ENCODE data around the gene ADAM15. TPM values are rescaled to one million over a fixed set of nuclear protein-coding genes. Genes with fewer than 3 reads are reported as not detected.

ADAM15 gene
- total and polyA plus RNA-seq, 5 experiments from 2014 or later = 2.8 to 21.9 (median 4.5) TPM

DNA sequence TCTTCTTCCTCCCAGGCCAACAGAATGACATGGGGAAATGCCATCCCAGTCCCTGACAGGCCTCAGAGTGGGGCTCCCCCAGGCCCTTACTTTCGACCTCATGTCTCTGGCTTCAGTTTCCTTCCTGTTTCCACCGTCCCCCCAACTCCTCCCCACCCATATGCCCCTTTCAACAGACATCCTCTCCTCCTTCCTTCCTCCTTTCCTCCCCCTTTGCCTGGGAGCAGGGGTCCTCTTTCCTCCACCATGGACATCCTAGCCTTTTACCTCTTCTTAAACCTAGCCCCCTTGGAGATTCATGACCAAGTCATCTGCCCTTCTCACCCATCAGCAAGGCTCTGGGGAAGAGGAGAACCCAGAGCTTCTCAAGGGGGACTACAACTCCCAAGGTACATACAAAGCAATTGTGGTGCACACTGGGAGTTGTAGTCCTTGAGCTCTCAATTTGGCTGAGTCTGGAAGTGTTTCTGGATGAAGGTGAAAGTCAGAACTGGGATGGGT is 44.5 kb upstream of the ADAM15 start:
- DNase-seq (peak in 2 of 10 donors; percentile 27 to 49), ATAC-seq (peak; percentile 31 to 35)
- no peaks in the 10 kb centered on the region for H3K9me3 Mint-ChIP-seq
- H3K27me3 Mint-ChIP-seq = no peaks in the 10 kb centered on the region
- POLR2A ChIA-PET = interaction anchor here (1.1 to 2.8 kb wide), 3 partner anchors 9 to 51 kb away, joined by 3 to 20 read pairs (median 5); partner anchors contain the start of gene PBXIP1
- H3K4me3 Mint-ChIP-seq = peak overlapping the region in 9 of 10 donors; percentile 23 to 77 (median 61)
- no peaks in the 10 kb centered on the region for H3K36me3 Mint-ChIP-seq
- peak overlapping the region; percentile 63 to 92 (median 84) for H3K27ac Mint-ChIP-seq
- H3K4me1 Mint-ChIP-seq = peaks cover 37 to 84% (median 72%) of the 10 kb centered on the region in 4 donors

DNA sequence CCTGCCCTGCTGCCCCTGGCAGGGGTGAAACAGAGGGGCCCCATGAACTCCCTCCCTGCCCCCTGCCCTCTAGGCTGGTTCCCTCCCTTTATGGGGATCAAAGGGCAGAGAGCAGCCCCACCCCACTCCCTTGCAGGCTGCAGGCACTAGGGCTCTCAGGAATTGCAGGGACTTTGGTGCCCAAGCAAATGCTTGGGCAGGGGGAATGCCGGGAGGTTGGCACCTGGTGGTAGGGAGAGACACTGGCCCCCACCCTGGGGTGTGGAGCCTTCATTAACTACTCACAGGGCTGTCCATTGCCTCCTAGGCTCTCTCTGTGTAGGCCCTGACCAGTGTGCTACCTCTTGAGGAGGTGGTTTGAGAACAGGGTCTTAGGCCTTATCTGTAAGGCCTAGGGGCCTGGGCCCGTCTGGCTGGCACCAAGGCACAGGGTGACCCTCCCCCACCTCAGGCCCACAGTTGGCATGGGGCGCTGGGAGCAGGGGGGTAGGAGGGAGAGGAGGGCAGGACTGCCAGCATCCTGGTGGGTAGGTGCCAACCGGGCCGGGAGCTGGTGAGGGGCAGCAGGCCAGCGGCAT is 43.8 kb upstream of the ADAM15 start:
- Mint-ChIP-seq H3K9me3 (no peaks in the 10 kb centered on the region), H3K36me3 (no peaks in the 10 kb centered on the region), H3K4me1 (peaks cover 37 to 81% (median 76%) of the 10 kb centered on the region in 4 donors), H3K27ac (peak overlapping the region in 5 of 10 donors; percentile 83 to 90 (median 84)), H3K27me3 (no peaks in the 10 kb centered on the region), H3K4me3 (no peak overlapping the region)
- DNase-seq (no peak), ATAC-seq (no peak)
- POLR2A ChIA-PET = interaction anchor here (1.0 to 2.8 kb wide), 7 partner anchors 8 to 52 kb away, joined by 3 to 20 read pairs (median 4); partner anchors contain the start of gene PBXIP1

DNA sequence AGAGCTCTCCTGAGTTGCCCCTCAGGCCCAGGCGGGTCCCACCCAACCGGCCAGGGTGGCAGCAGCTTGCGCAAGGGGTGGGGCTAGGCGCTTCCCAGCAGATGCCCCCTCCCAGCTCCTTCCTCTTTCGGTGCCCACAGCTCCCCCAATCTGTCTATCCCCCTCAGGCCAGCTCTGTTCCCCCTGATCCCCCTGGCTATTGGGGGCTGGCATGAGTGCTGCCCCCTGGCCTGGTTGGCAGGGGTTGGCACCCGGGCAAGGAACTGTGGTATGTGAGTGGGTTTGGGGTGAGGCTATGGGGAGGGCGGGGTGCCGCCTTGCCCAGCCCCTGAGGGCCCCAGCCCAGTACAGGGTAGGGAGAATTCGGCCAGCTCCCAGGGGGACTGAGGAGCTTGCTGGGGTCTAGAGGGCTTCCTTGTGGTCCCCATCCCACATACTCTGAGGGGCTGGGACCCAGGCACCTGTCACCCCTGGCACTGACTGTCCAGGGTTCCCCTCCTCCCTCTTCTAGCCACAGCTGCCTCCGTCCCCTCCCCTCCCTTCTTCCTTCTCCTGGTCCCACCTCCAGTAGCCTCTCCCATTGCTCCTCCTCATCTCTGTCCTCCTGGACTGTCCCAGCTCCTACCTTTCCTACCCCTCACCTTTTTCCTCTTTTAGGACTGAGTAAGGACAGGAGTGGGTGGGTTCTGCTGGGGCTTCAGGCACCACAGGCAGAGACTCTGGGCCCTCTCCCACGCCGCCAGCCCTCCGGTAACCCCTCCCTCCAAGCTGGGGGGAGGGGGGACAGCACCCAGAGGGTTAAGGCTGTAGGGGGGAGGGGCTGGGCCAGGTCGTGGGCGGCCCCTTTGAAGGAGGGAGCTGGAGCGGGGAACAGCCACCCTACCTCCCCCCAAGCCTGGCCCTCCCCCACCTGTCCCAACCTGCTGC is 42.8 kb upstream of the ADAM15 start:
- H3K27ac Mint-ChIP-seq = peak overlapping the region in 4 of 10 donors; percentile 10 to 73 (median 54)
- H3K4me3 Mint-ChIP-seq = peak overlapping the region in 4 of 10 donors; percentile 14 to 75 (median 43)
- no peaks in the 10 kb centered on the region for H3K36me3 Mint-ChIP-seq
- no peaks in the 10 kb centered on the region for H3K9me3 Mint-ChIP-seq
- POLR2A ChIA-PET = interaction anchor here (0.8 to 2.8 kb wide), 6 partner anchors 7 to 53 kb away, joined by 3 to 20 read pairs (median 4); partner anchors contain the start of gene PBXIP1
- ATAC-seq (no peak), DNase-seq (no peak)
- no peaks in the 10 kb centered on the region for H3K27me3 Mint-ChIP-seq
- H3K4me1 Mint-ChIP-seq = peaks cover 37 to 85% (median 82%) of the 10 kb centered on the region in 4 donors

DNA sequence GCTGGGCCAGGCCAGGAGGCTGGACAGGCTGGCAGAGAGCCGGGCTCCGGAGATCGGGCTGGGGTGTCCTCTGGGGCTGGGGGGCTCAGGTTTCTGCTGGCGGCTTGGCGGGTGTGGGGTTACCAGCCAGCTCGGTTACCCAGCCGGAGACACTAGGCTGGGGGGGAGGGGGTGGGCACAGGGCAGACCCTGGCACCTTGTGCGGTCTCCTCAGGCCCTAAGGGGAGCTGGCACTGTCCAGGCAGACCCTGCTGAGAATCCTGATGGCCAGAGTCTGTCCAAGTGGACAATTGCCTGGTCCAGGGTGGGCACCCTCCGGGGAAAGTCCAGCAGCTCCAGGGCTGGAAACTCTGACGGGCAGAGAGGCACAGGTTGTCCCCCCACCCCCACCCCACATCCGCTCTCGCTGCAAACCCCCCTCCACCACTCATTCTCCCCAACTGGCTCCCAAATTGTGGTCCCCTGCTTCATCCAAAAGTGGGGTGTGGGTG is 41.9 kb upstream of the ADAM15 start:
- Mint-ChIP-seq H3K27me3 (no peaks in the 10 kb centered on the region), H3K9me3 (no peaks in the 10 kb centered on the region), H3K4me1 (peaks cover 38 to 86% (median 83%) of the 10 kb centered on the region in 4 donors), H3K4me3 (peak overlapping the region in 9 of 10 donors; percentile 17 to 79 (median 63)), H3K36me3 (no peaks in the 10 kb centered on the region), H3K27ac (peak overlapping the region in 4 of 10 donors; percentile 8 to 81 (median 53))
- POLR2A ChIA-PET = interaction anchor here (0.6 to 2.4 kb wide), 2 partner anchors 40 to 54 kb away, joined by 3 to 8 read pairs; partner anchors contain the start of gene PBXIP1
- DNase-seq (no peak), ATAC-seq (no peak)

DNA sequence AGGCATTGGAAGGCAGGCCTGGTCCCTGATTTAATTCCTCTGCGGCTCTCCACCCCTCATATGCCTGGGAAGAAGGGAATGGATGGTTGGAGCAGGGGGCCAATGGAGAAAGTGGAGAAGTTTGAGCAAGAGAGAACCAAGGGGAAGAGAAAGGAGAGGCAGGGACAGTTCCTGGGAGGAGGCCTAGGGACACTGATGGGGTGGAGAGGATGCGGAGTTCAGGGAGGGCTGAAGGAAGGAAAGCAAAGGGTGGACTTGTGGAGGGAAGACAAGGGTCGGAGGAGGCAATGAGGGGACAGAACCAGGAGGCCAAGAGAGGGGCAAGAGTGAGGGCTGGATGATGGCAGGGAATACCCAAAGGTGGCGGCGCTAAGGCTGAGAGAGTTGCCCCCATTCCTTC is 41.4 kb upstream of the ADAM15 start:
- peaks cover 36 to 85% (median 81%) of the 10 kb centered on the region in 4 donors for H3K4me1 Mint-ChIP-seq
- H3K9me3 Mint-ChIP-seq = no peaks in the 10 kb centered on the region
- H3K4me3 Mint-ChIP-seq = peak overlapping the region; percentile 13 to 79 (median 64)
- H3K27me3 Mint-ChIP-seq = no peaks in the 10 kb centered on the region
- POLR2A ChIA-PET = interaction anchor here (0.6 to 2.4 kb wide), 4 partner anchors 10 to 54 kb away, joined by 3 to 8 read pairs (median 4); partner anchors contain the start of gene PBXIP1
- peak overlapping the region in 7 of 10 donors; percentile 8 to 88 (median 69) for H3K27ac Mint-ChIP-seq
- DNase-seq (no peak), ATAC-seq (no peak)
- H3K36me3 Mint-ChIP-seq = no peaks in the 10 kb centered on the region

DNA sequence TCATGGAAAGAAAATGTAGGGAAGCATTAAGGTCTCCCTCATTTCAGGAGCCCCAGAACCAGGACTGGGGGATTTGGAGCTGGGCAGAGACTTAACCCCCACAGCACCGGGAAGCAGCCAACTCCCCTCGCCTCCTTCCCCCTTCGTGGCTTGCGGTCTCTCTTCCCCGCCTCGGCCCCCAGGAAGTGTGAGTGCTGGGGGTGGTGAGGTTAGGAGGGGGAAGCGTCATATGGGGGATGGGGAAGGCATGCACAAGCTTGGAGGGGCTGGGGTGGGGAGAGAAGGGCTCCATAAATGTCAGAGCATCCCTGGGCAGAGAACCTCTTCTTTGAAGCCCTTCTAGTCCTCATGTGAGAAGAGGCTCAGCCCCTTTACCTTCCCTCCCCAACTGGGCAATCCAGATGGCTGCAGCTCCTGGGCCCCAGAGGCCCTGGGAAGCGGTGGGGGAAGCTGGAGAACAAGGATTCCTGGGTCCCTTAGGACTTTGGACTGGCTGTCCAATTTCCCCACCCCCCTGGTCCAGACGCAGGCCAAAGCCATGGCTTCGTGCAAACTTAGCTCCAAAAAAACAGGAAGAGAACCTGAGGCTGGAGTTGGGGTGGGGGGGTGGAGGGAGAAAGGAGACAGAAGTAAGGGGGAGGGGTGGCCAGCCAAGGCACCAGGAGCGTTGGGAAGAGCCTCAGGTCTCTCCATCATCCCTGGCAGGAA is 40.8 kb upstream of the ADAM15 start:
- peak in 1 of 2 donors; percentile 19 for ATAC-seq
- Mint-ChIP-seq H3K4me3 (peak overlapping the region; percentile 13 to 79 (median 64)), H3K4me1 (peaks cover 36 to 81% (median 79%) of the 10 kb centered on the region in 4 donors), H3K36me3 (no peaks in the 10 kb centered on the region), H3K27me3 (no peaks in the 10 kb centered on the region), H3K27ac (peak overlapping the region in 7 of 10 donors; percentile 8 to 88 (median 52)), H3K9me3 (no peaks in the 10 kb centered on the region)
- POLR2A ChIA-PET = interaction anchor here (0.8 to 1.9 kb wide), 7 partner anchors 9 to 66 kb away, joined by 3 to 10 read pairs (median 5); partner anchors contain the start of genes FLAD1 and PBXIP1
- DNase-seq = peak in 1 of 10 donors; percentile 54

DNA sequence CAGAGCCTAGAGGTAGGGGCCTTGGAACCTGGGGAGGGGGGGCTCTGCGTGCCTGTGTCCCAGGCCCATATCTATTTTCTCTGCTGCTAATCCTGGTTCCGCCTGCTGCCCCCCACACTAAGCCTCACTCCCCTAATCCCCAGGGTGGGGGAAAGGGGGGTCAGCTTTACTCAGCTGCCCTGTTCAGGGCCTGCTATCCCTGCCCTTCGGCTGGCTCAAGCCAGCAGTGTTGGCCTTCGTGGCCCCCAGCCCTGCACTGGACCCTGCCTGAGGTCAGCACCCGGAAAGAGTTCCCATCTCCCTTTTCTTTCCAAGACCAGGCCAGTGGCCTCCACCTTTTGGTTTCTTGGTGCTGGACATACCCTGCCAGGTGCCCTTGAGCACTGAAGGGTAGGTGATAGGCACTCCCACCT is 40.1 kb upstream of the ADAM15 start:
- Mint-ChIP-seq H3K4me3 (peak overlapping the region in 6 of 10 donors; percentile 31 to 55 (median 44)), H3K4me1 (peaks cover 39 to 81% (median 79%) of the 10 kb centered on the region in 4 donors), H3K27me3 (no peaks in the 10 kb centered on the region), H3K9me3 (no peaks in the 10 kb centered on the region), H3K36me3 (no peaks in the 10 kb centered on the region), H3K27ac (peak overlapping the region in 2 of 10 donors; percentile 13 to 44)
- POLR2A ChIA-PET = interaction anchor here (0.9 to 1.9 kb wide), 5 partner anchors 10 to 67 kb away, joined by 5 to 10 read pairs (median 7); partner anchors contain the start of gene PBXIP1
- DNase-seq (peak in 1 of 10 donors; percentile 53), ATAC-seq (no peak)

DNA sequence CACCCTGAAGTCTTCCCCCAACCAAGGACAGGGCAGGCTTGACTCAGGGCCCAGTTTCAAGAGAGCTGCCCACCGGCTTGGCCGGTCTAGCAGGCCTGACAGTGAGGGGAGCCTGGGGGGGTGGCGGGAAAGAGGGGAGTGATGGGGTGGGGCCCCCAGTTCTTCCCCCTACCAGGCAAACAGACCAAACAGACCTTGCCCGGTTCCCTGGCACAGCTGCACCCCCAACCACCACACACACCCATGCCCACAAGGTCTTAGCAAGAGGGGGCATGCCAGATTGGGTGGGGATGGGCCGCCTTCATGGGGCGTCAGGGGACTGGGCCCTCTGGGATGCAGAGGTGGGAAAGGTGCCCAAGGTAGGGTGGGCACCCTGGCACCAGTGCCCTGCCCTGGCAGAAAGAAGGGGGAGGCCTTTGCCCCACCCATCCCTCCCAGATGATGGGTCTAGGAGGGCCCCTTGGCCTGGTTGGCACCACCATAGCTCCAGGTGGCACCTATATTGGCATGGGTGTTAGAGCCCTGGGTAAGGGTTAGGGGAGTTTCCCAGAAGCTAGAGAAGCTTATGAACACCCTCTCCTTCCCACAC is 39.6 kb upstream of the ADAM15 start:
- H3K4me3 Mint-ChIP-seq = peak overlapping the region in 5 of 10 donors; percentile 31 to 55 (median 41)
- POLR2A ChIA-PET = interaction anchor here (1.1 to 1.9 kb wide), 3 partner anchors 8 to 60 kb away, joined by 3 to 10 read pairs (median 9); partner anchors contain the start of gene PBXIP1
- DNase-seq = no peak

DNA sequence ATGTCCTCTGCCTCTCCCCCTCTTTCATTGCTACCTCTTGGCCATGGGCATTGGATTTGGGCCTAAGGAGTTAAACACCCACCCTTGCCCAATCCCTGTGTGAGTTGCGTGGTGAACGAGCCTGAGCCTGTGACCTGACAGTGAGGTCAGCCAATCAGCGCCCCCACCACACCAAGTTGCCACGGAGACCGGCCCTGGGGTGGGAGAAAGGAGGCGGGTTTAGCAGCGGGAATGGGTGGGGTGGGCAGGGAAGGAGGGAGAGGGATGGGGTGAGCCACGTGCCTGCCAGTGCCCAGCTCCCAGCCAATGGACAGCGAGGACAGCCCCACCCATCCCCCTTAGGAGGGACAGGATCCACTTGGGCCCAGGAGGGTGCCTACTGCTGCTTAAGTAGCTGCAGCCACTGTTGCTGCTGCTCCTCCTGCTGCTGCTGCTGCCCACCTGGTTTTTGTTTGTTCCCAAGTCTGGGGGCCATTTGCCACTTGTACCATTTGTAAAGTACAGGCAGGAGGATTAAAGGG is 39.0 kb upstream of the ADAM15 start:
- Mint-ChIP-seq H3K27ac (peak overlapping the region in 3 of 10 donors; percentile 48 to 83 (median 75)), H3K9me3 (no peaks in the 10 kb centered on the region), H3K4me3 (peak overlapping the region in 3 of 10 donors; percentile 15 to 34 (median 16)), H3K27me3 (no peaks in the 10 kb centered on the region), H3K4me1 (peaks cover 33 to 81% (median 79%) of the 10 kb centered on the region in 4 donors), H3K36me3 (no peaks in the 10 kb centered on the region)
- DNase-seq (no peak), ATAC-seq (no peak)
- POLR2A ChIA-PET = interaction anchor here (0.6 to 1.9 kb wide), 5 partner anchors 8 to 55 kb away, joined by 3 to 10 read pairs (median 5); partner anchors contain the start of gene PBXIP1

More for the DNA sequence above, 39.6 kb upstream of the ADAM15 start:
- Mint-ChIP-seq H3K27ac (peak overlapping the region in 1 of 10 donors; percentile 75), H3K27me3 (no peaks in the 10 kb centered on the region), H3K4me1 (peaks cover 36 to 81% (median 79%) of the 10 kb centered on the region in 4 donors), H3K9me3 (no peaks in the 10 kb centered on the region), H3K36me3 (no peaks in the 10 kb centered on the region)
- ATAC-seq = no peak

DNA sequence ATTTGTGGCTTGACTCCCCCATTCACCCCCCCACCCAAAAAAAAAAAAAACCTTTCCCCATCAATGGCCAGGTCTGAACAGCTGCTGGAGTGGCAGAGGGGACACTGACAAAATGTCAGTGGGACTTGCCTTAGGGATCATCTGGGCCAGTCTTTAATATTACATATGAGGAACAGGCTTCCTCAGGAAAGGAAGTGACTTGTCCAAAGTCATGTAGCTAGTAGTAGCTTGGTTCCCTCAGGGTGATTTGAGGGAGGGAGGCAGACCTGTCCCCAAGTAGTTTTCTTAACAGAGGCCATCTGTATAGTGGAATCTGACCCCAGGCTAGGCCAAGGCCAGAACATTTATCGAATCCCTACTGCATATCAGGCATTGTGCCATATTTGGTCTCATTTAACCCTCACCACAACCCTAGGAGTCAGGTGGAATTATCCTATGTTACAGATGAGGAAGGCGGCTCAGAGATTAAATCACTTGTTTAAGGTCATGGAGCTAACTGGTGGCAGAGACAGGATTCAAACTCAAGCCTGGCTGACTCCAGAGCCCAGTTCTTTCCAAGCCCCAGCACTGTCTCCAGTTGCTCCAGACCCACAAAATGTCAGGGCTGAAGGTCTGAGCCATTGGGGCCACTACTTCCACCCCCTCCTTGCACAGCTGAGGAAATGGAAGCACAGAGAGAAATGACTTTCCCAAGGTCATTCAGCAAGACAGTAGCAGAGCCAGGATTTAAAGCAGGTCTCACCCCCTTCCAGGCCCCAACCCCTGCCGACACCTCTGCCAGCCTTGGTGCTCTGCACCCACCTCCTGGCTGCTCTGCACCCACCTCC is 38.1 kb upstream of the ADAM15 start:
- H3K27me3 Mint-ChIP-seq = no peaks in the 10 kb centered on the region
- DNase-seq = no peak
- peak overlapping the region in 9 of 10 donors; percentile 2 to 57 (median 47) for H3K4me3 Mint-ChIP-seq
- H3K27ac Mint-ChIP-seq = peak overlapping the region in 8 of 10 donors; percentile 28 to 88 (median 70)
- peaks cover 34 to 85% (median 81%) of the 10 kb centered on the region in 4 donors for H3K4me1 Mint-ChIP-seq
- POLR2A ChIA-PET = interaction anchor here (0.6 to 1.9 kb wide), 5 partner anchors 9 to 52 kb away, joined by 3 to 7 read pairs (median 4); no protein-coding TSS in a partner anchor
- H3K9me3 Mint-ChIP-seq = no peaks in the 10 kb centered on the region
- H3K36me3 Mint-ChIP-seq = no peaks in the 10 kb centered on the region
- ATAC-seq = no peak

Measured in naive thymus-derived CD8-positive, alpha-beta T cell (primary cell).